ENCODE data around the gene MRGPRX2.

- no peak for TF ChIP-seq SIN3A (IDR thresholded peaks at IDR 0.05; ENCODE audit: borderline replicate concordance, insufficient read depth, low read length)
- no peak for TF ChIP-seq REST (IDR thresholded peaks at IDR 0.05; ENCODE audit: insufficient read depth in 1 of 2, low read depth in 2 of 2, low read length in 2 of 2)
- no peak for TF ChIP-seq TAF1 (IDR thresholded peaks at IDR 0.05; ENCODE audit: borderline replicate concordance, insufficient read depth, low read length)
- no peak for TF ChIP-seq POLR2AphosphoS5 (IDR thresholded peaks at IDR 0.05; ENCODE audit: low read depth, low read length)
These were observed 47.9 kb downstream of the MRGPRX2 start for GRCh38 chr11:19012636-19013035.

Data from PFSK-1 (cell line).